WERI-Rb-1 (cell line): ENCODE measurements around the gene KCNK17.

Experiments
- DNase-seq: peaks from one replicate; pipeline ENCODE4 v3.0.0-alpha.2; 2020
- H3K27ac ChIP-seq: fragments of 250-450 bp; sonication (Bioruptor Pico); 2 replicates; pipeline ENCODE4 v1.5.1; 2020; ENCODE audit warnings: mild to moderate bottlenecking, moderate library complexity
- H3K27me3 ChIP-seq: fragments of 250-450 bp; sonication (Bioruptor Pico); 2 replicates; pipeline ENCODE4 v1.5.1; 2021; ENCODE audit warnings: mild to moderate bottlenecking, low read depth, moderate library complexity; ENCODE audit not compliant: insufficient read depth, severe bottlenecking
- H3K36me3 ChIP-seq: fragments of 250-450 bp; sonication (Bioruptor Pico); 2 replicates; pipeline ENCODE4 v1.5.1; 2020; ENCODE audit warnings: mild to moderate bottlenecking, moderate library complexity
- H3K4me3 ChIP-seq: 2 replicates; pipeline ENCODE4 v1.5.1; 2011; ENCODE audit warnings: low read depth, mild to moderate bottlenecking, control low read depth, low read length
- H3K9me3 ChIP-seq: fragments of 250-450 bp; sonication (Bioruptor Pico); 2 replicates; pipeline ENCODE4 v1.5.1; 2021; ENCODE audit warnings: mild to moderate bottlenecking, moderate library complexity; ENCODE audit not compliant: severe bottlenecking
- TF ChIP-seq, protein P1 (sequence below): IDR thresholded peaks from 2 replicates; pipeline ENCODE4 v1.5.1; 2011; ENCODE audit warnings: low read depth, mild to moderate bottlenecking, control low read depth, inconsistent platforms, low read length

Gene KCNK17

DNA sequence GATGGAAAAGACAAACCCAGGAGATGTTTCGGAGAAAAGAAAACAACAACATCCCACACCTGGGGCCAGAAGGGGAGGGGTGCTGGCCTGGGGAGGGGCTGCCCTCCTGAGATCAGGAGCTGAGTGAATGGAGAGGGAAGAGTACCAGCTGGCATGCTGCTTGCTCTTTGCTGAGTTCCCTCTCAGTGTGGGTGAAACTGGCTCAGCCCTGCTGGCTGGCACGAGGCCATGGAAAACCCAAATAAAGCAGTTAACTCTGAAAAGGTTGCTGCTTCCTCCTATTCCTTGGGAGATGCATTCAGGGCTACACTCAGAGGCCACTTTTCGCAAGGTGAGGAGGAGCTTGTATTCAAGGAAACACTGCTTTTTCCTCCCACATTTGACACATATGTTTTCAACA, 16.3 kb upstream of the KCNK17 start:
- H3K9me3 ChIP-seq = no peaks in the 10 kb centered on the region
- TF ChIP-seq, protein P1, sequence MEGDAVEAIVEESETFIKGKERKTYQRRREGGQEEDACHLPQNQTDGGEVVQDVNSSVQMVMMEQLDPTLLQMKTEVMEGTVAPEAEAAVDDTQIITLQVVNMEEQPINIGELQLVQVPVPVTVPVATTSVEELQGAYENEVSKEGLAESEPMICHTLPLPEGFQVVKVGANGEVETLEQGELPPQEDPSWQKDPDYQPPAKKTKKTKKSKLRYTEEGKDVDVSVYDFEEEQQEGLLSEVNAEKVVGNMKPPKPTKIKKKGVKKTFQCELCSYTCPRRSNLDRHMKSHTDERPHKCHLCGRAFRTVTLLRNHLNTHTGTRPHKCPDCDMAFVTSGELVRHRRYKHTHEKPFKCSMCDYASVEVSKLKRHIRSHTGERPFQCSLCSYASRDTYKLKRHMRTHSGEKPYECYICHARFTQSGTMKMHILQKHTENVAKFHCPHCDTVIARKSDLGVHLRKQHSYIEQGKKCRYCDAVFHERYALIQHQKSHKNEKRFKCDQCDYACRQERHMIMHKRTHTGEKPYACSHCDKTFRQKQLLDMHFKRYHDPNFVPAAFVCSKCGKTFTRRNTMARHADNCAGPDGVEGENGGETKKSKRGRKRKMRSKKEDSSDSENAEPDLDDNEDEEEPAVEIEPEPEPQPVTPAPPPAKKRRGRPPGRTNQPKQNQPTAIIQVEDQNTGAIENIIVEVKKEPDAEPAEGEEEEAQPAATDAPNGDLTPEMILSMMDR = no peak
- no peak overlapping the region for H3K27ac ChIP-seq
- no peaks in the 10 kb centered on the region for H3K27me3 ChIP-seq
- H3K36me3 ChIP-seq = no peaks in the 10 kb centered on the region
- DNase-seq = no peak
- H3K4me3 ChIP-seq = no peak overlapping the region

GRCh38 chr6:39330057-39330456, 15.8 kb upstream of the KCNK17 start:
- no peak overlapping the region for H3K27ac ChIP-seq
- no peak overlapping the region for H3K4me3 ChIP-seq
- H3K36me3 ChIP-seq = no peaks in the 10 kb centered on the region
- no peaks in the 10 kb centered on the region for H3K9me3 ChIP-seq
- no peak for DNase-seq
- H3K27me3 ChIP-seq = no peaks in the 10 kb centered on the region
- TF ChIP-seq, protein P1 = no peak

GRCh38 chr6:39328066-39328465, 13.8 kb upstream of the KCNK17 start:
- H3K9me3 ChIP-seq = peaks cover 3% of the 10 kb centered on the region
- H3K4me3 ChIP-seq = no peak overlapping the region
- TF ChIP-seq, protein P1 = no peak
- no peaks in the 10 kb centered on the region for H3K36me3 ChIP-seq
- no peak for DNase-seq
- peak overlapping the region; percentile 56 for H3K27ac ChIP-seq
- H3K27me3 ChIP-seq = no peaks in the 10 kb centered on the region

GRCh38 chr6:39327507-39327906, 13.3 kb upstream of the KCNK17 start:
- H3K36me3 ChIP-seq = no peaks in the 10 kb centered on the region
- DNase-seq = peak; percentile 76
- TF ChIP-seq, protein P1 = no peak

GRCh38 chr6:39322306-39322850, 8.2 kb upstream of the KCNK17 start, which contains the start of gene KCNK16:
Gene KCNK16, minus strand, starts transcription at chr6:39322702. Its CDS starts 162 bp downstream, at chr6:39322540.
- Histone ChIP-seq H3K36me3 (no peaks in the 10 kb centered on the region), H3K9me3 (peaks cover 3% of the 10 kb centered on the region), H3K27me3 (no peaks in the 10 kb centered on the region), H3K4me3 (no peak within 1 kb of the TSS), H3K27ac (no peak within 1 kb of the TSS)
- no peak for DNase-seq
- TF ChIP-seq, protein P1 = no peak

More at GRCh38 chr6:39327507-39327906, 13.3 kb upstream of the KCNK17 start:
- Histone ChIP-seq H3K4me3 (no peak overlapping the region), H3K9me3 (peaks cover 3% of the 10 kb centered on the region), H3K27me3 (no peaks in the 10 kb centered on the region), H3K27ac (peak overlapping the region; percentile 56)

DNA sequence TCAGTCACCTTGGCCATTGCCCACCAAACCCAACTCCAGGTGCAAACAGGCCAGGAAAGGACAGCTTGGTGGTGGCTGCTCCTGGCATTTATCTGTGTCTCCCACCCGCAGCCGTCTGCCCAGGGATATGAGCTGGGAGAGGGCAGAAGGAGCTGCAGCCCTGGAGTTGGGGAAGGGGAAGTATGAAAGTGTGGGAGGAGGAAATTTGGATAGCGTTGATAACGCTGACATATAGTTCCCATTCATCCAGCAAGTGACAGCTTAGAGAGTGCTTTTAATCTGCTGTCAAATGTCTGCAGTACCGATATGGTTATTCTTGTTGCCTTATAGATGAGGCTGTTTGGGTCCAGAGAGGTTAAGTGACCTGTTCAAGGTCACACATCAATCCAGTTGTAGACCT, 7.5 kb upstream of the KCNK17 start:
- Histone ChIP-seq H3K9me3 (peaks cover 3% of the 10 kb centered on the region), H3K27ac (no peak overlapping the region), H3K27me3 (no peaks in the 10 kb centered on the region), H3K36me3 (no peaks in the 10 kb centered on the region), H3K4me3 (no peak overlapping the region)
- DNase-seq = no peak
- TF ChIP-seq, protein P1 = no peak
